K562 (cell line): ENCODE results near the gene GLE1. TPM values are rescaled to one million over a fixed set of nuclear protein-coding genes. Genes with fewer than 3 reads are reported as not detected.

Experiments used
- CBX2 ChIP-seq: fragments of 200-600 bp; sonication (generic); IDR thresholded peaks from one replicate; pipeline ENCODE4 v1.6.1; 2012; ENCODE audit warnings: mild to moderate bottlenecking, low read length, inconsistent platforms; ENCODE audit not compliant: insufficient read depth, poor library complexity, severe bottlenecking
- CHAMP1 ChIP-seq: fragments of 450-650 bp; IDR thresholded peaks from 2 replicates; pipeline ENCODE4 v1.6.1; 2016; ENCODE audit warnings: mild to moderate bottlenecking
- GABPB1 ChIP-seq: sonication (generic); formaldehyde crosslinking; IDR thresholded peaks from 2 replicates; pipeline ENCODE4 v1.8.0; 2022; ENCODE audit warnings: mild to moderate bottlenecking, missing genetic modification reagents
- HINFP ChIP-seq: fragments of 450-650 bp; conservative IDR thresholded peaks from 2 replicates; pipeline ENCODE4 v1.6.1; 2016; ENCODE audit warnings: missing genetic modification characterization, low read depth, mild to moderate bottlenecking, control low read depth, missing compliant biosample characterization
- KDM4B ChIP-seq, 2 experiments: fragments of 450-650 bp in 1 of 2; sonication (generic) in 1 of 2; IDR thresholded peaks; 2 replicates each; pipeline ENCODE4 v1.6.1; 2016 to 2017; ENCODE audit warnings: borderline replicate concordance in 2 of 2, antibody characterized with exemption in 1 of 2, low read depth in 1 of 2, mild to moderate bottlenecking in 1 of 2
- NCOA6 ChIP-seq: fragments of 450-650 bp; IDR thresholded peaks from 2 replicates; pipeline ENCODE4 v1.6.1; 2017; ENCODE audit warnings: mild to moderate bottlenecking
- RAD21 ChIP-seq, 2 experiments: fragments of 250-450 bp in 1 of 2; fragments of 450-650 bp in 1 of 2; sonication (Bioruptor Pico) in 1 of 2; formaldehyde crosslinking in 1 of 2; IDR thresholded peaks in 1 of 2; conservative IDR thresholded peaks in 1 of 2; 2 replicates each; pipeline versions ENCODE4 v1.4.0 to v1.8.0; 2020 to 2022; ENCODE audit warnings: mild to moderate bottlenecking in 2 of 2, moderate library complexity in 1 of 2
- SMC3 ChIP-seq: conservative IDR thresholded peaks from 2 replicates; pipeline ENCODE4 v1.6.1; 2011; ENCODE audit warnings: low read depth, low read length, improper control_type of control experiment; ENCODE audit not compliant: insufficient read depth
- TAL1 ChIP-seq: fragments of 450-650 bp; IDR thresholded peaks from 2 replicates; pipeline ENCODE4 v1.6.1; 2016; ENCODE audit warnings: mild to moderate bottlenecking
- ZNF184 ChIP-seq: sonication (generic); formaldehyde crosslinking; IDR thresholded peaks from 2 replicates; pipeline ENCODE4 v1.5.0; 2020; ENCODE audit warnings: missing genetic modification reagents
- ZNF407 ChIP-seq: fragments of 450-650 bp; IDR thresholded peaks from 2 replicates; pipeline ENCODE4 v1.6.1; 2016; ENCODE audit warnings: low read depth
- ZNF79 ChIP-seq: fragments of 250-450 bp; sonication (Bioruptor Pico); IDR thresholded peaks from 2 replicates; pipeline ENCODE4 v1.4.0; 2020; ENCODE audit warnings: low read depth, mild to moderate bottlenecking, moderate library complexity
- ZNF830 ChIP-seq: fragments of 250-450 bp; sonication (Bioruptor Pico); IDR thresholded peaks from 2 replicates; pipeline ENCODE4 v1.5.0; 2021; ENCODE audit warnings: mild to moderate bottlenecking
- ZZZ3 ChIP-seq: fragments of 450-650 bp; IDR thresholded peaks from 2 replicates; pipeline ENCODE4 v1.6.1; 2016; ENCODE audit warnings: antibody characterized with exemption, mild to moderate bottlenecking, moderate library complexity
- polyA plus RNA-seq, 8 experiments: library from polyadenylated mRNA; depleted of rRNA in 4 of 8; stranded (reverse) in 5 of 8; unstranded in 3 of 8; fragments of >200 nt; fragmentation: Nextera tagmentation in 2 of 8; fragmentation: Illumina TruSeq in 1 of 8; extraction: Ambion mirVana in 2 of 8; extraction: Trizol in 1 of 8; gene quantifications; 2 replicates each; pipeline versions ENCODE4 v1.2.1 to v1.2.3, GENCODE V29; 2011 to 2014; ENCODE audit warnings: inconsistent platforms in 1 of 8, missing spikeins in 1 of 8
- total RNA-seq, 7 experiments: library from RNA; depleted of rRNA in 6 of 7; stranded (reverse); fragments of >200 nt in 6 of 7; fragmentation: Illumina TruSeq in 2 of 7; extraction: Trizol in 2 of 7; gene quantifications; 2 replicates each; pipeline versions ENCODE4 v1.2.1 to v1.2.3, GENCODE V29; 2011 to 2021; ENCODE audit warnings: low replicate concordance in 1 of 7

The GLE1 gene
- total and polyA plus RNA-seq, 9 of the 15 experiments (the other 6 are each of a cell fraction or from before 2014, with no cell fraction given), result 15.9 to 44.8 (median 37.6) TPM

- TF ChIP-seq CHAMP1 (peak; percentile 99), NCOA6 (no peak), RAD21 (CRISPR knock-in tag; conservative IDR thresholded peaks at IDR 0.05 in 1 of 2, IDR thresholded peaks at IDR 0.05 in 1 of 2) (peak in 1 of 2 experiments; percentile 17; a peak in 1 of 4 replicates), HINFP (tag) (peak; percentile 79), TAL1 (peak; percentile 99), ZZZ3 (no peak), CBX2 (no peak), ZNF830 (CRISPR knock-in tag) (no peak), SMC3 (no peak), ZNF407 (no peak), ZNF79 (CRISPR knock-in tag) (peak; percentile 63; the same call in 1 of the 2 replicates), GABPB1 (CRISPR knock-in tag) (0 out of 2 replicates have a peak, but pooled peaks have one; percentile 19), KDM4B (IDR thresholded peaks at IDR 0.05; ENCODE audit: borderline replicate concordance in 2 of 2, low read depth in 1 of 2) (no peak; a peak in 1 of 4 replicates), ZNF184 (CRISPR knock-in tag) (no peak)
Observed at GRCh38 chr9:128558431-128559310, 54.2 kb downstream of the GLE1 start (continued).
